SK-N-SH treated with all-trans-retinoic acid at 6 μM for 48 hours (cell line): Measurements from ENCODE around the gene C15orf61.

Experiments
- CREB5 ChIP-seq: fragments of 250-450 bp; sonication (Bioruptor Pico); IDR thresholded peaks from 2 replicates; pipeline ENCODE4 v1.5.1; 2020; ENCODE audit warnings: low read depth, mild to moderate bottlenecking, moderate library complexity
- ISL1 ChIP-seq: fragments of 250-450 bp; sonication (Bioruptor Pico); IDR thresholded peaks from 2 replicates; pipeline ENCODE4 v2.1.2; 2022; ENCODE audit warnings: mild to moderate bottlenecking, moderate library complexity
- OSR1 ChIP-seq: fragments of 250-450 bp; sonication (Bioruptor Pico); IDR thresholded peaks from 2 replicates; pipeline ENCODE4 v1.8.0; 2022; ENCODE audit warnings: moderate library complexity, mild to moderate bottlenecking, inconsistent platforms
- PPARA ChIP-seq: fragments of 250-450 bp; sonication (Bioruptor Pico); IDR thresholded peaks from 2 replicates; pipeline ENCODE4 v1.5.0; 2020; ENCODE audit warnings: mild to moderate bottlenecking, borderline replicate concordance
- RARB ChIP-seq: fragments of 250-450 bp; sonication (Bioruptor Pico); IDR thresholded peaks from 2 replicates; pipeline ENCODE4 v1.8.0; 2021; ENCODE audit warnings: mild to moderate bottlenecking, moderate library complexity
- SNAI2 ChIP-seq: fragments of 250-450 bp; sonication (Bioruptor Pico); IDR thresholded peaks from 2 replicates; pipeline ENCODE4 v1.5.0; 2020; ENCODE audit warnings: mild to moderate bottlenecking, moderate library complexity
- ZC3H10 ChIP-seq: fragments of 250-450 bp; sonication (Bioruptor Pico); IDR thresholded peaks from 2 replicates; pipeline ENCODE4 v1.5.1; 2021; ENCODE audit warnings: mild to moderate bottlenecking, moderate library complexity
- ZFP3 ChIP-seq: fragments of 250-450 bp; sonication (Bioruptor Pico); IDR thresholded peaks from 2 replicates; pipeline ENCODE4 v1.5.0; 2020; ENCODE audit warnings: mild to moderate bottlenecking, moderate library complexity
- ZFP30 ChIP-seq: fragments of 450-650 bp; formaldehyde crosslinking; IDR thresholded peaks from 2 replicates; pipeline ENCODE4 v1.5.0; 2022; ENCODE audit warnings: mild to moderate bottlenecking, moderate library complexity
- ZNF70 ChIP-seq: fragments of 450-650 bp; formaldehyde crosslinking; IDR thresholded peaks from 2 replicates; pipeline ENCODE4 v1.5.0; 2020; ENCODE audit warnings: mild to moderate bottlenecking, moderate library complexity
- TF ChIP-seq, protein P1 (sequence below): fragments of 250-450 bp; sonication (Bioruptor Pico); IDR thresholded peaks from 2 replicates; pipeline ENCODE4 v1.8.0; 2020; ENCODE audit warnings: mild to moderate bottlenecking, moderate library complexity, borderline replicate concordance
- TF ChIP-seq, protein P2 (sequence below): fragments of 250-450 bp; sonication (Bioruptor Pico); IDR thresholded peaks from 2 replicates; pipeline ENCODE4 v1.5.0; 2020; ENCODE audit warnings: mild to moderate bottlenecking, moderate library complexity
- TF ChIP-seq, protein P3 (sequence below): fragments of 250-450 bp; sonication (Bioruptor Pico); IDR thresholded peaks from 2 replicates; pipeline ENCODE4 v1.8.0; 2021; ENCODE audit warnings: low read depth, mild to moderate bottlenecking, moderate library complexity, borderline replicate concordance

- TF ChIP-seq SNAI2 (CRISPR knock-in tag) (no peak), ZC3H10 (no peak), OSR1 (CRISPR knock-in tag) (no peak), ISL1 (CRISPR knock-in tag) (no peak), PPARA (CRISPR knock-in tag) (no peak), ZFP3 (no peak), ZFP30 (CRISPR knock-in tag) (no peak), CREB5 (CRISPR knock-in tag) (no peak), RARB (CRISPR knock-in tag) (no peak), ZNF70 (CRISPR knock-in tag) (no peak)
- TF ChIP-seq, protein P1, sequence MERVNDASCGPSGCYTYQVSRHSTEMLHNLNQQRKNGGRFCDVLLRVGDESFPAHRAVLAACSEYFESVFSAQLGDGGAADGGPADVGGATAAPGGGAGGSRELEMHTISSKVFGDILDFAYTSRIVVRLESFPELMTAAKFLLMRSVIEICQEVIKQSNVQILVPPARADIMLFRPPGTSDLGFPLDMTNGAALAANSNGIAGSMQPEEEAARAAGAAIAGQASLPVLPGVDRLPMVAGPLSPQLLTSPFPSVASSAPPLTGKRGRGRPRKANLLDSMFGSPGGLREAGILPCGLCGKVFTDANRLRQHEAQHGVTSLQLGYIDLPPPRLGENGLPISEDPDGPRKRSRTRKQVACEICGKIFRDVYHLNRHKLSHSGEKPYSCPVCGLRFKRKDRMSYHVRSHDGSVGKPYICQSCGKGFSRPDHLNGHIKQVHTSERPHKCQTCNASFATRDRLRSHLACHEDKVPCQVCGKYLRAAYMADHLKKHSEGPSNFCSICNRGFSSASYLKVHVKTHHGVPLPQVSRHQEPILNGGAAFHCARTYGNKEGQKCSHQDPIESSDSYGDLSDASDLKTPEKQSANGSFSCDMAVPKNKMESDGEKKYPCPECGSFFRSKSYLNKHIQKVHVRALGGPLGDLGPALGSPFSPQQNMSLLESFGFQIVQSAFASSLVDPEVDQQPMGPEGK, result no peak
- TF ChIP-seq, protein P2, sequence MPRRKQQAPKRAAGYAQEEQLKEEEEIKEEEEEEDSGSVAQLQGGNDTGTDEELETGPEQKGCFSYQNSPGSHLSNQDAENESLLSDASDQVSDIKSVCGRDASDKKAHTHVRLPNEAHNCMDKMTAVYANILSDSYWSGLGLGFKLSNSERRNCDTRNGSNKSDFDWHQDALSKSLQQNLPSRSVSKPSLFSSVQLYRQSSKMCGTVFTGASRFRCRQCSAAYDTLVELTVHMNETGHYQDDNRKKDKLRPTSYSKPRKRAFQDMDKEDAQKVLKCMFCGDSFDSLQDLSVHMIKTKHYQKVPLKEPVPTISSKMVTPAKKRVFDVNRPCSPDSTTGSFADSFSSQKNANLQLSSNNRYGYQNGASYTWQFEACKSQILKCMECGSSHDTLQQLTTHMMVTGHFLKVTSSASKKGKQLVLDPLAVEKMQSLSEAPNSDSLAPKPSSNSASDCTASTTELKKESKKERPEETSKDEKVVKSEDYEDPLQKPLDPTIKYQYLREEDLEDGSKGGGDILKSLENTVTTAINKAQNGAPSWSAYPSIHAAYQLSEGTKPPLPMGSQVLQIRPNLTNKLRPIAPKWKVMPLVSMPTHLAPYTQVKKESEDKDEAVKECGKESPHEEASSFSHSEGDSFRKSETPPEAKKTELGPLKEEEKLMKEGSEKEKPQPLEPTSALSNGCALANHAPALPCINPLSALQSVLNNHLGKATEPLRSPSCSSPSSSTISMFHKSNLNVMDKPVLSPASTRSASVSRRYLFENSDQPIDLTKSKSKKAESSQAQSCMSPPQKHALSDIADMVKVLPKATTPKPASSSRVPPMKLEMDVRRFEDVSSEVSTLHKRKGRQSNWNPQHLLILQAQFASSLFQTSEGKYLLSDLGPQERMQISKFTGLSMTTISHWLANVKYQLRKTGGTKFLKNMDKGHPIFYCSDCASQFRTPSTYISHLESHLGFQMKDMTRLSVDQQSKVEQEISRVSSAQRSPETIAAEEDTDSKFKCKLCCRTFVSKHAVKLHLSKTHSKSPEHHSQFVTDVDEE (CRISPR knock-in tag), result no peak
- TF ChIP-seq, protein P3, sequence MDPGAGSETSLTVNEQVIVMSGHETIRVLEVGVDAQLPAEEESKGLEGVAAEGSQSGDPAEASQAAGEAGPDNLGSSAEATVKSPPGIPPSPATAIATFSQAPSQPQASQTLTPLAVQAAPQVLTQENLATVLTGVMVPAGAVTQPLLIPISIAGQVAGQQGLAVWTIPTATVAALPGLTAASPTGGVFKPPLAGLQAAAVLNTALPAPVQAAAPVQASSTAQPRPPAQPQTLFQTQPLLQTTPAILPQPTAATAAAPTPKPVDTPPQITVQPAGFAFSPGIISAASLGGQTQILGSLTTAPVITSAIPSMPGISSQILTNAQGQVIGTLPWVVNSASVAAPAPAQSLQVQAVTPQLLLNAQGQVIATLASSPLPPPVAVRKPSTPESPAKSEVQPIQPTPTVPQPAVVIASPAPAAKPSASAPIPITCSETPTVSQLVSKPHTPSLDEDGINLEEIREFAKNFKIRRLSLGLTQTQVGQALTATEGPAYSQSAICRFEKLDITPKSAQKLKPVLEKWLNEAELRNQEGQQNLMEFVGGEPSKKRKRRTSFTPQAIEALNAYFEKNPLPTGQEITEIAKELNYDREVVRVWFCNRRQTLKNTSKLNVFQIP (CRISPR knock-in tag), result no peak
These were observed 1.0 kb downstream of the C15orf61 start for GRCh38 chr15:67521783-67522568.
